SK-N-SH treated with all-trans-retinoic acid at 6 μM for 48 hours (cell line): ENCODE measurements around the gene IGLL1.

Source experiments
- BACH2 ChIP-seq: fragments of 250-450 bp; sonication (Bioruptor Pico); IDR thresholded peaks from 2 replicates; pipeline ENCODE4 v1.9.0; 2021; ENCODE audit warnings: mild to moderate bottlenecking, borderline replicate concordance
- CREB5 ChIP-seq: fragments of 250-450 bp; sonication (Bioruptor Pico); IDR thresholded peaks from 2 replicates; pipeline ENCODE4 v1.5.1; 2020; ENCODE audit warnings: low read depth, mild to moderate bottlenecking, moderate library complexity
- CSDC2 ChIP-seq: fragments of 250-450 bp; sonication (Bioruptor Pico); IDR thresholded peaks from 2 replicates; pipeline ENCODE4 v1.5.0; 2020; ENCODE audit warnings: mild to moderate bottlenecking, moderate library complexity
- ESRRG ChIP-seq: fragments of 250-450 bp; sonication (Bioruptor Pico); IDR thresholded peaks from 2 replicates; pipeline ENCODE4 v1.6.1; 2021; ENCODE audit warnings: mild to moderate bottlenecking
- PATZ1 ChIP-seq: fragments of 250-450 bp; sonication (Bioruptor Pico); IDR thresholded peaks from 2 replicates; pipeline ENCODE4 v1.8.0; 2020; ENCODE audit warnings: mild to moderate bottlenecking, moderate library complexity, borderline replicate concordance
- PPARA ChIP-seq: fragments of 250-450 bp; sonication (Bioruptor Pico); IDR thresholded peaks from 2 replicates; pipeline ENCODE4 v1.5.0; 2020; ENCODE audit warnings: mild to moderate bottlenecking, borderline replicate concordance
- RARB ChIP-seq: fragments of 250-450 bp; sonication (Bioruptor Pico); IDR thresholded peaks from 2 replicates; pipeline ENCODE4 v1.8.0; 2021; ENCODE audit warnings: mild to moderate bottlenecking, moderate library complexity
- SNAI2 ChIP-seq: fragments of 250-450 bp; sonication (Bioruptor Pico); IDR thresholded peaks from 2 replicates; pipeline ENCODE4 v1.5.0; 2020; ENCODE audit warnings: mild to moderate bottlenecking, moderate library complexity
- TSHZ2 ChIP-seq: fragments of 250-450 bp; sonication (Bioruptor Pico); IDR thresholded peaks from 2 replicates; pipeline ENCODE4 v1.5.0; 2020; ENCODE audit warnings: mild to moderate bottlenecking, moderate library complexity
- ZC3H10 ChIP-seq: fragments of 250-450 bp; sonication (Bioruptor Pico); IDR thresholded peaks from 2 replicates; pipeline ENCODE4 v1.5.1; 2021; ENCODE audit warnings: mild to moderate bottlenecking, moderate library complexity
- ZFP3 ChIP-seq: fragments of 250-450 bp; sonication (Bioruptor Pico); IDR thresholded peaks from 2 replicates; pipeline ENCODE4 v1.5.0; 2020; ENCODE audit warnings: mild to moderate bottlenecking, moderate library complexity
- ZFP30 ChIP-seq: fragments of 450-650 bp; formaldehyde crosslinking; IDR thresholded peaks from 2 replicates; pipeline ENCODE4 v1.5.0; 2022; ENCODE audit warnings: mild to moderate bottlenecking, moderate library complexity
- ZNF565 ChIP-seq: fragments of 450-650 bp; formaldehyde crosslinking; conservative IDR thresholded peaks from 2 replicates; pipeline ENCODE4 v1.5.0; 2020; ENCODE audit warnings: low read depth, mild to moderate bottlenecking, moderate library complexity
- ZNF70 ChIP-seq: fragments of 450-650 bp; formaldehyde crosslinking; IDR thresholded peaks from 2 replicates; pipeline ENCODE4 v1.5.0; 2020; ENCODE audit warnings: mild to moderate bottlenecking, moderate library complexity

GRCh38 chr22:23542933-23543332, 37.2 kb downstream of the IGLL1 start:
- no peak for TF ChIP-seq ZFP30 (CRISPR knock-in tag)
- TF ChIP-seq ZNF565 (CRISPR knock-in tag), result no peak
- no peak for TF ChIP-seq BACH2 (CRISPR knock-in tag)
- TF ChIP-seq ESRRG (CRISPR knock-in tag), result no peak
- no peak for TF ChIP-seq ZNF70
- TF ChIP-seq PATZ1 (CRISPR knock-in tag), result no peak
- no peak for TF ChIP-seq CREB5 (CRISPR knock-in tag)
- no peak for TF ChIP-seq SNAI2 (CRISPR knock-in tag)
- no peak for TF ChIP-seq ZFP3 (CRISPR knock-in tag)
- TF ChIP-seq RARB, result no peak
- no peak for TF ChIP-seq TSHZ2 (CRISPR knock-in tag)
- no peak for TF ChIP-seq PPARA (CRISPR knock-in tag)
- no peak for TF ChIP-seq CSDC2 (CRISPR knock-in tag)
- TF ChIP-seq ZC3H10, result no peak
